ENCODE measurements around the gene POLR2C. TPM values are rescaled to one million over a fixed set of nuclear protein-coding genes. Genes with fewer than 3 reads are reported as not detected.
"Not testable (repeated sequence)": the region's sequence is repeated elsewhere in the genome, so short reads cannot be mapped to it uniquely, and the experiment has no call there.

Gene POLR2C
- total RNA-seq, 4 donors from 2014 or later: 77.1 to 146 (median 101) TPM

DNA sequence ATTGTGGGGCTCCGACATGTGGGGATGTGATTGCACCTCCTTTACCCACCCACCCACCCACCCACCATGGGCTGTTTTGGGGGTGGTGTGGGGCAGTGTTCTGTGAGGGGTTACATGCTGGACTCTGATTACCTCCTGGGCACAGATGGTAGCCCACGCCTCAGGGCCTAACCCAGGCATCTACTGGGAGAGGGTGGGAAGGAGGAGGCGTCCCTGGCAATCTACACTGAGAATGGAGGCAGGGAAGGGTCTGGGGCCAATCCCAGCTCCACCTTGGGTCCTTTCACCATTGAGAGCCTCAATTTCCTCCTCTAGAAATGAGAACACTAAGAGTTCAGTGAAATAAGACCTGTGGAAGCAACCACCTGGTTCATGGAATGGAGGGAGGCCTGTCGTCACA lies 35.6 kb downstream of the POLR2C start:
- WGBS, 2 donors: 81 to 95% methylated on average over 4 of the region's 4 CpGs
- TF ChIP-seq EP300 (IDR thresholded peaks at IDR 0.05): no peak
- TF ChIP-seq, protein P1, sequence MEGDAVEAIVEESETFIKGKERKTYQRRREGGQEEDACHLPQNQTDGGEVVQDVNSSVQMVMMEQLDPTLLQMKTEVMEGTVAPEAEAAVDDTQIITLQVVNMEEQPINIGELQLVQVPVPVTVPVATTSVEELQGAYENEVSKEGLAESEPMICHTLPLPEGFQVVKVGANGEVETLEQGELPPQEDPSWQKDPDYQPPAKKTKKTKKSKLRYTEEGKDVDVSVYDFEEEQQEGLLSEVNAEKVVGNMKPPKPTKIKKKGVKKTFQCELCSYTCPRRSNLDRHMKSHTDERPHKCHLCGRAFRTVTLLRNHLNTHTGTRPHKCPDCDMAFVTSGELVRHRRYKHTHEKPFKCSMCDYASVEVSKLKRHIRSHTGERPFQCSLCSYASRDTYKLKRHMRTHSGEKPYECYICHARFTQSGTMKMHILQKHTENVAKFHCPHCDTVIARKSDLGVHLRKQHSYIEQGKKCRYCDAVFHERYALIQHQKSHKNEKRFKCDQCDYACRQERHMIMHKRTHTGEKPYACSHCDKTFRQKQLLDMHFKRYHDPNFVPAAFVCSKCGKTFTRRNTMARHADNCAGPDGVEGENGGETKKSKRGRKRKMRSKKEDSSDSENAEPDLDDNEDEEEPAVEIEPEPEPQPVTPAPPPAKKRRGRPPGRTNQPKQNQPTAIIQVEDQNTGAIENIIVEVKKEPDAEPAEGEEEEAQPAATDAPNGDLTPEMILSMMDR (IDR thresholded peaks at IDR 0.05): no peak
- no peak for TF ChIP-seq POLR2A (IDR thresholded peaks at IDR 0.05)
- H3K27me3 ChIP-seq: no peaks in the 10 kb centered on the region
- H3K27ac ChIP-seq: no peak overlapping the region
- no peak for DNase-seq (ENCODE audit: low spot score in 2 of 2)
- H3K9me3 ChIP-seq: no peaks in the 10 kb centered on the region
- H3K4me3 ChIP-seq: no peak overlapping the region
- no peaks in the 10 kb centered on the region for H3K4me1 ChIP-seq
- no peaks in the 10 kb centered on the region for H3K36me3 ChIP-seq

DNA sequence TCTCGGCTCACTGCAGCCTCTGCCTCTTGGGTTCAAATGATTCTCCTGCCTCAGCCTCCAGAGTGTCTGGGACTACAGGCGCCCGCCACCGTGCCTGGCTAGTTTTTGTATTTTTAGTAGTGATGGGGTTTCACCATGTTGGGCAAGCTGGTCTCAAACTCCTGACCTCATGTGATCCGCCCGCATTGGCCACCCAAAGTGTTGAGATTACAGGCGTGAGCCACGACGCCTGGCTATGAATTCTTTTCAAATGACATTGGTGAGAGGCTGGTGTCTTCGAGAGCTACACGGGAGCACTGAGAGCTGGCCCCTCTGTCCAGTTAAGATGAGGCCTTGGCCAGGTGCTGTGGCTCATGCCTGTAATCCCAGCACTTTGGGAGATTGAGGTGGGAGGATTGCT lies 37.5 kb downstream of the POLR2C start:
- WGBS, 2 donors: 83 to 92% methylated on average over 11 of the region's 11 CpGs
- DNase-seq (ENCODE audit: low spot score in 2 of 2); H3K9me3 ChIP-seq; H3K36me3 ChIP-seq; H3K27ac ChIP-seq; H3K4me1 ChIP-seq; H3K27me3 ChIP-seq; H3K4me3 ChIP-seq: not testable (repeated sequence)

DNA sequence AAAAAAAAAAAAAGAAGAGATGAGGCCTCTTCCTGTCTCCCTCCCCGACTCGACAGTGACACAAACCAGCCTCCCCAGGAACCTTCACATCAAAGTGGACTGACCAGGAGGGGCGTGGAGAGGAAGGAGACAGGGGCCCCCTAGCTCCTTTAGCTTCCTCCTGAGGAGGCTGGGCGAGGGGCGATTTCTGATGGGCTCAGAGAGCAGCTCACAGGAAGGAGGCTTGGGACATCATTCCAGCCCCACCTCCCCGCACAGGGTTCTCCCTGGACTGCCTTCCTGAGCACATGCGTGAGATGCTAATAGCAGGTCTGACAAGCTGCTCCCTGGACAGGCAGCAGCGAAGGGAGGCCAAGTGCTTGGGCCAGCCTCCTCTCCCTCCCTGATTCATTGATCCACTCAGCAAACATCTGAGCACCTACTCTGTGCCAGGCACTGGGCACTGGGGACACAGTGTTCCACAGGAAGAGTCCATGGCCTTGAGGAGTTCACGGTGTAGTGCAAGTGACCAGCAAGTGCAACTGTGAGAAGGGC lies 38.2 kb downstream of the POLR2C start:
- no peak for TF ChIP-seq EP300 (IDR thresholded peaks at IDR 0.05)
- TF ChIP-seq POLR2A (IDR thresholded peaks at IDR 0.05): no peak
- TF ChIP-seq, protein P1 (IDR thresholded peaks at IDR 0.05): no peak
- Histone ChIP-seq H3K4me3 (no peak overlapping the region), H3K27me3 (no peaks in the 10 kb centered on the region), H3K4me1 (no peaks in the 10 kb centered on the region), H3K27ac (no peak overlapping the region), H3K9me3 (no peaks in the 10 kb centered on the region), H3K36me3 (no peaks in the 10 kb centered on the region)
- no peak for DNase-seq (ENCODE audit: low spot score in 2 of 2)
- 51 to 59% methylated on average over 9 of the region's 9 CpGs for WGBS, 2 donors

DNA sequence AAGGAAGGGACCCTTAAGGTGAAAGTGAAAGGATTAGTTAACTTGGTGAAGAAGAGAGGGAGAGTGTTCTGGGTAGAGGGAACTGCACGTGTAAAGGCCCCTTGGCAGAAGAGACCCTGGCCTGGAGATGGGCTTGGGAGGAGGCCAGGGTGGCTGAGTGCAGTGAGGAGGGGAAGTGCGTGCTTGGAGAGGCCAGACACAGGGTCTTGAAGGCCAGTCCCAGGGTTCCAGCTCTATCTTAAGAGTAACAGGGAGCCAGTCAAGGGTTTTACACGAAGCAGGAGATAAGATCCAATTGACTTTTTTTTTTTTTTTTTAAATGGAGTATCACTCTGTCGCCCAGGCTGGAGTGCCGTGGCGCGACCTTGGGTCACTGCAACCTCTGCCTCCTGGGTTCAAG lies 39.0 kb downstream of the POLR2C start:
- WGBS, 2 donors: 77 to 81% methylated on average over 7 of the region's 7 CpGs
- no peaks in the 10 kb centered on the region for H3K9me3 ChIP-seq

DNA sequence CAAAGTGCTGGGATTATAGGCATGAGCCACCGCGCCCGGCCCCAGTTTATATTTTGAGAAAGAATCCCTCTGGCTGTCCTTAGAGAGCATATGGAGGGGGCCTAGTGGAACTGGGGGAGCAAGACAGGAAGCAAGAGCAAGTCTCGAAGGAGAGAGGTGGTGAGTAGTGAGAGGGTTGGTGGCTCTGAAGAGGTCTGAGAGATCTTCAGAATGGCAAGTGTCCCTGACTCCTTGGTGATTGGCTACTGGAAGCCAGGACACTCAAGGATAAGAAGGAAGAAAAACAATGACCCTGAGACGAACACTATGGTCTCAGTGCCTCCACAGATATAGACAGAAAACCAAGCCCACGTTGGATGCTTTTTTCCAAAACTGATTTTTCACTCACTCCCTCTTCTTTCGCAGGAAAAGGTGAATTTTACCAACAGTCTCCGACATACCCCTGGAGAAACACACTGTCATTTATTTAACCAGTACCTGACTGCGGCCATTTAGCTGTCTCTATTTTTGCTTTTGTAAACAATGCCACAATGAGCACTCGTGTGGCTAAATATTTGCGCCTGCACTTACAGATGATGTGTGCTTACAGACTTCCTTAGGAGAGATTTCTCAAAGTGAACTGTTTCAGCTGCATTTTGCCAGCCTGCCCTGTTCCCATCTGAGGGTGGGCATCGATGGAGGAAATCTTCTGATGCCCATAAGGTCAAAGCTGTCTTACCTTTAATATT lies 39.7 kb downstream of the POLR2C start:
- H3K4me3 ChIP-seq: no peak overlapping the region
- 71 to 72% methylated on average over 12 of the region's 12 CpGs for WGBS, 2 donors
- H3K36me3 ChIP-seq: no peaks in the 10 kb centered on the region
- no peaks in the 10 kb centered on the region for H3K9me3 ChIP-seq
- TF ChIP-seq, protein P1 (IDR thresholded peaks at IDR 0.05): no peak
- TF ChIP-seq EP300 (IDR thresholded peaks at IDR 0.05) (no peak), POLR2A (IDR thresholded peaks at IDR 0.05) (no peak)
- H3K4me1 ChIP-seq: no peaks in the 10 kb centered on the region
- peaks cover 0 to 2% of the 10 kb centered on the region in 2 donors for H3K27me3 ChIP-seq
- no peak overlapping the region for H3K27ac ChIP-seq
- no peak for DNase-seq (ENCODE audit: low spot score in 2 of 2)

More for the DNA sequence above, 39.0 kb downstream of the POLR2C start:
- TF ChIP-seq POLR2A (IDR thresholded peaks at IDR 0.05) (no peak), EP300 (IDR thresholded peaks at IDR 0.05) (no peak)
- TF ChIP-seq, protein P1 (IDR thresholded peaks at IDR 0.05): no peak
- no peaks in the 10 kb centered on the region for H3K36me3 ChIP-seq
- H3K4me1 ChIP-seq: no peaks in the 10 kb centered on the region
- no peak overlapping the region for H3K27ac ChIP-seq
- DNase-seq (ENCODE audit: low spot score in 2 of 2): no peak
- no peak overlapping the region for H3K4me3 ChIP-seq
- no peaks in the 10 kb centered on the region for H3K27me3 ChIP-seq
